Activated CD8-positive, alpha-beta memory T cell treated with anti-CD3 and anti-CD28 coated beads, Interleukin-2, amount 50 U/mL, for 1 hour (primary cell): Measurements from ENCODE around the gene RND3.

Experiments used
- DNase-seq: peaks from one replicate; pipeline ENCODE4 v3.0.0-alpha.2; 2020; ENCODE audit errors: extremely low read depth

Gene RND3

DNA sequence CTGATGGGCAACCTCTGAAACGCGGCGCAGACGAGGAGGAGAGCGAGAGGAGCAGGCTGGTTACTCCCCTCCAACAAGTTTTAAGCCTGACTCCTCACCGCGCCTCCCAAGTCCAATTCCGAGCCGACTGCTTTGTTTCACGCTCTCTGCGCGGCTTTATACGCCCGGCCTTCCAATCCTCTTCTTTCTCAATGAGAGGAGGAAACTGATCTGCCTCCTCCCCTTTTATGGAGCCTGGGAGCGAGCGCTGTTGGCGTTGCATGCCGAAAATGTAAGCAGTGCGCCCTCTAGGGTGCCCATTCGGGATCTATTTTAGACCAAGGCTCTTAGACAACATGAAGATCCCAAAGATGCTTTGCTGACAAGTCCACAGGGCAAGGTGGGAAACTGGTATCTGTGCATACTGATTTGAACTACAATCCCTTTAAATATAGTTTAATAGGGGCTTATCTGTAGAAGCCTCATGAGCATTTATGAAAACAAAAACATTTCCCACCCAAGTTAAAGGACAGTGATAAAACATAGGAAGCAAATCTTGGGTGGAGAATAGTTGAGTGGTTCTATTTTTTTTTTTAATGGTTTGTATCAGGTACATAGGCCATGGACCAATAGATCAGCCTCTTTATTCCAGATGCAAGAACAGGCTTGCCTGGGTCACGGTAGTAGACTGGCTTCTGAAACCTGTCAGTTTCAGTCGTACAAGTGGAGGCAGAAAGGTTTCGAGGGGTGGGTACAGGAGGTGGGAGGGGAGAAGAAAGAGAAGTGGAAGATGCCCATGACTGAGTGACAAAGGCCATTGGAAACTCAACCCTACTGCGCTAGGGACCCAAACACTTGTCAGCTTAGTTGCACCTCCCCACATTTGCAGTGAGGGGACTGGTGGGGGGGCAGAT, at the start of gene RND3:
TSS of gene RND3 (minus strand) at position 131 of the 893 bp plus-strand sequence. CDS start 250 bp downstream, outside the sequence.
- no peak for DNase-seq

DNA sequence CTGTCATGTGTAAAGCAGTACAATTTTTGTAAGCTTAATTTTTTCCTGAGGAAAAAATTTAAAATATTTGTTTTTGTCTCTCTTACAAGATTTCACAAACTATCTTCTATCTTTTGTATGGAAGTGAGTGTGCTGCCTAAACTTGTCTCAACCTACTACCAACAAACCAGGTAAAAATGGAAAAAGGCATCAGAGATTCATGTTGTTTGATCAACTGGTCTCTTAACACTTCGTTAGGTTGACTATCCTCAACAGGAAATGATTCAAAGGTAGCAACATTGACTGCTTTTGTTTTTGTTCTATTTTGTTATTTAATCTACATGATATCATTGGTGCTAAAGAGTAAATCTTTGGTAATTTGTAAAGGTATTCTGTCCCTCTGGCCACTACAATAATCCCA, 47.7 kb upstream of the RND3 start:
- no peak for DNase-seq

DNA sequence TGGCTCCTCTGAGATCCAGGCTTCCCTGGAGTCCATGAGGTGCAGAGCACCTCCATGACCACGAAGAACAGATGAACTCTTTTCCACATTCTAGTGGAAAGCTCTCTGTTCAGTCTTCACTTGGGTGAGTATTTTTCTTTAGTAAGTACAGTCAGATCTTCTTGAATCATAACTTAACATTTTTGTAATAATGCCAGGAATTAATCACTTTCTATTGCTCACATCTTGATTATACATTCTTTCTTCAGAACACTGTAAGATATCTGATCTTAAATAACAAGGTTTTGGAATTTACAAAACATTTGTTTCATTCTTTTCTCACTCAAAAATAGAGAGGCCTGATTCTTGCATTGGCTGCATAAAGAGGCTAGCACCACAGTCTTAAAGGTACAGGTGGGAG, 45.4 kb upstream of the RND3 start:
- no peak for DNase-seq

DNA sequence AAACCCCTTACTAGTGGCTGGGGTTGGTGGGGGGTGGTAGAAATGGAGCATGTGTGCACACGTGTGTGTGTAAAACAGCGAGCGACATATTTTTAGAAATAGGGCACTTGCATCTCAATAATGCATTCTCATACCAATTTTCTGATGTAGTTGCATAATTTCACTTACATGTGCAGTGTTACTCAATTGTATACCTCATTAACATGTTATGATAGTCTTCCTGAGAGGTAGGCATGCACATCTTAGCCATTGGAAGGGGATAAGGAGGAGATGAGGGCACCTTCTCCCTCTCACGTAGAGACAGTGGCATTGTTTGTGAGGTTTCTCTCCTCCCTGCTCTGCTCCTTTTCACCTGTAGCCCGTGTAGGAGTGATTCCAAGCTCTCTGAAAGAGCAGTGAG, 44.6 kb upstream of the RND3 start:
- DNase-seq: no peak

DNA sequence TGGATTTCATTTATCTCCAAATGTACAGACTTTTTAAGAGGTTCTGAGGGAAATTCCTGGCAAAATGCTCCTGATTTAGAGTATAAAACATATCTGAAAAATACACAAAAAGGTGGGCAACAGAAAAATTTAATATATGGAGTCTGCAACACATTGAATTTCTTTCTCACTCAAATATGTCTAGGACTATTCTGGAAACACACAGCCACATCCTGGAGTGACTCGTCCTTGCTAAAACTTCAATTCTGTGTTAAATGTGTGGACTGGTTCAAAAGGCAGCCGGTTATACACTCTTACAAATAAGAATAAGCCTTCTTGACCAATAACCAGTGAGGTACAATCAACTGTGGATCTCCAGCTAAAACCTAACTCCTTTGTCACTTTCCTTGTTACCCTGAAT, 44.1 kb upstream of the RND3 start:
- no peak for DNase-seq

GRCh38 chr2:150530168-150530567, 42.7 kb upstream of the RND3 start:
- no peak for DNase-seq

DNA sequence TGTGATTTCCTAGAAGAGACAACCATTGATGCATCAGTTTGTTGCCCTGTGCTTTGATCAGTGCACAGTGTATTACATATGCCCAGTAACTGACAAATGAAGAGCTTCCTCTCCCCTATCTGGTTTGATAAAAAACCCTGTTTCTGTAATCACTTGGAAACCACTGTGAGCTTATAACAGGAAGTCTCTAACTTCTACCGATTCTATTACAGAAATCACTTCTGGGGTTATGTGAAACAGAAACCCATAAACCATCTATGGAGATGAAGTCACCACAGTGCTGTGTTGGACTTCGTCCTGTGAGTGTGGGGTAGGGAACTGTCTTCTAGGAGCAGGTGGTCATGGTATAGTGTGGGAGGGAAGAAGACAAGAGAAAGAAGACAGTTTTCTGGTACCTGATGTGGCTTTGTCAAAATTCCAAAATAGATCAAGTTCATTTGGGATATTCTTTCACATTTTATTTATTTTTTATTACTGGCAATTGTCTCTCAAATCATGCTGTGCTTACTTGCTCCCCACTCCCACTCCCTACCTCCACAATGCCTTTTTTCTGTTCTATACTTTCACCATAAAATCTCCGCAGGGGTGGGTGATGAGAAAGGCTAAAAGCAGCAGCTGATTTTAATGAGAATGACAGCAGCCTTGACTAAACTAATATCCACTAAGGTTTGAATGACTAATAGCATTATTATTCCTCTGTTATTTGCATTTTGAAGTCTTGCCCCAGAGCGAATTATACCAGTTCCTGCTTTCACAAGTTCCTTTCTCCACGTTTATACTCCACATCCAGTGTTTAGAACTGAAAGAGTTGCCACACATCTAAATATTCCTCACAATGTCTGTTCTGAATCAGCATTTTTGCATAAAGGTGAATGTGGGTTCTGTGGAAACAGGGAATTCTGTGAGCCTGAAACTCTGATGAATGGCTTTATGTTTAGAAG, 41.7 kb upstream of the RND3 start:
- DNase-seq: no peak

- DNase-seq: no peak
Measured at GRCh38 chr2:150526827-150527226, 39.4 kb upstream of the RND3 start.

- no peak for DNase-seq
Measured at GRCh38 chr2:150526006-150526405, 38.5 kb upstream of the RND3 start.

GRCh38 chr2:150522269-150522668, 34.8 kb upstream of the RND3 start:
- DNase-seq: no peak

- no peak for DNase-seq
Measured at GRCh38 chr2:150520887-150521664, 33.6 kb upstream of the RND3 start.

DNA sequence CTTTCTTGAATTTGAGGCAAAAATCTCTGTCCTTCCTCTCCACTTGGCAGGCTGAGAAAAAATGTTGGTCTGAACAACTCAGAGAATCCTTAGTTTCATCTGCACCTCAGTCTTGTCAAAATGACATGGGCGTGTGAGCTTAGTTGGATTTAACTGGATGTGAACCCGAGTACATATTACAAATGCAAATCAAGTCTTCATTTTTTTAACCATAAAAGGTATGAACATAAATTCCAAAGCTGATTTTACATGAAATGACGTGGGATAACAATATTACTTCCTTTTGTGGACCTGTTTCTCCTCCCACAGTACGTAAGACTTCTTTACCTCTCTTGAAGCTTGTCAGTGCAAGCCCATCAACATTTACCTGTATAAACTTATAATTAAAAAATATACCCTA, 32.6 kb upstream of the RND3 start:
- no peak for DNase-seq

DNA sequence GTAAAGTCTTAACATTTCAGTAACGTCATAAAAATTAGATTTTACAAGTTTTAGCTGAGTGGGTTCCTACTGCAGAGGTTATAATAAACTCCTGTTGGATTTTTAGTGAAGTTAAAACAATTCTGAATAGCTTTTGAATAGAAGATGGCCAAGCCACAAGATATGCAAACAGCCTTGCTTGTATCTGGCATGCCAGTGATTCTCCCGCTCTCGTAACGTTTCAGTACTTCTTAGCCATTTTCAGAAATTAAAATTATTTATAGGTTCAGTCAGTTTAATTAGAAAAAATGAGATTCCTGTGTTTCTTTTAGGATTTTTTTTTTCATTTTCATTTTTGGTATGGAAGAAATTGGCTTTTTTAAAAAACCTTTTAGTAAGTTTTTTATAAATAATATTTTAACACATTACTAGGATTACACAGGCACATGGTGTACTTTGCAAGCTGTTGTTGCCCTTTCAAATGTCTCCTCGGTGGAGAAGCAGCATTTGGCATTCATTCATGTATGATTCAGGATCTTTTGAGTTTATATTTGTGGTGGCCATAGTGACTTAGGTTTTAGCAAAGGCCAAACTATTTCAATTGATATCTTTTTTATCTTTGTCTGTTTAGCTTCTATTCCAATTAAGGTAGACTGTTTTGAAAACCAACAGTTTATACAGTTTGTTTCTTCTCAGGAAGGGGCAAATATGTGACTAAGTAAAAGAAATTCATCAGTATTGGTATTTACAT, 30.6 kb upstream of the RND3 start:
- no peak for DNase-seq

- no peak for DNase-seq
Measured at GRCh38 chr2:150513647-150514046, 26.2 kb upstream of the RND3 start.

DNA sequence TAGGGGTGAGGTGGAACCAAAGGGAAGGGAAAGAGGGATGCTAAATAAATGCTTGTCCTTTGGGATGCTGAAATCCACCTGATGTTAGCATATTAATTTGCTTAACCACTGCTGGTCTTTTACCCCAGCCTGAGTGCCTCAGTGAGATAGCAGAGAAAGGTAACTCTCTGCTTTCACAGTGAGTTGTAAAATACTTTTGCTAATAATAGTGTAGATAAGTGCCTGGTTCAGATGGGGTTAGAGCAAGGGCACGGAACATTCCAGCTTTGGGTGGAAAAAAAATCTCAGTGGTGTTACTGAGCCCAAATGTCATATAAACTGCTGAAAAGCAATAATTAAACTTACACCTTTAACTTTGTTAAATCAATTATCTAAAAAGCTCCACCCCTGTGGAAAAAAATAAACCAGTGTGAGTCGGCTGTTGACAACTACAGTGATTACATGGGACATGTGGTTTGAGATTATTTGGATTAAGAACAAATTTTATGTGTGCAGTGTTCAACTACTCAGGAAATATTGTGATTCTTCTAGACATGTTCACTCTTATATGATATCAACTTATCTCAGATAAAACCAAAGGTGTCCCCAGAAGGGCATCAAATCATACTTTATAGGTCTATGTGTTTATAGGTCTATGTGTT, 21.1 kb upstream of the RND3 start:
- DNase-seq: no peak

DNA sequence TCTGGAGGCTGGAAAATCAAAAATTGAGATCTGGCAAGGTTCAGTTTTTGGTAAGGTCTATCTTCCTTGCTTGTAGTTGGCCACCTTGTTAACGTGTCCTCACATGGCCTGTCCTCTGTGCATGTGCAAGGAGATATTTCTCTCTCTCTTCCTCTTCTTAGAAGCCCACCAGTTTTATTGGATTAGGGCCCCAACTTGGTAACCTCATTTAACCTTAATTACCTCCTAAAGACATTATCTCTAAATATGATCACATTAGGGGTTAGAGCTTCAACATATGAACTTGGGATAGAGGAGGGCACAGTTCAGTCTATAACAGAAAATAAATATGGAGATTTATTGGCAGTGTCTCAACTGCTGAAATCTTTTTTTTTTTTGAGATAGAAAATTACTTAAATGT, 19.6 kb upstream of the RND3 start:
- DNase-seq: no peak

- DNase-seq: no peak
Measured at GRCh38 chr2:150505178-150505577, 17.7 kb upstream of the RND3 start.

DNA sequence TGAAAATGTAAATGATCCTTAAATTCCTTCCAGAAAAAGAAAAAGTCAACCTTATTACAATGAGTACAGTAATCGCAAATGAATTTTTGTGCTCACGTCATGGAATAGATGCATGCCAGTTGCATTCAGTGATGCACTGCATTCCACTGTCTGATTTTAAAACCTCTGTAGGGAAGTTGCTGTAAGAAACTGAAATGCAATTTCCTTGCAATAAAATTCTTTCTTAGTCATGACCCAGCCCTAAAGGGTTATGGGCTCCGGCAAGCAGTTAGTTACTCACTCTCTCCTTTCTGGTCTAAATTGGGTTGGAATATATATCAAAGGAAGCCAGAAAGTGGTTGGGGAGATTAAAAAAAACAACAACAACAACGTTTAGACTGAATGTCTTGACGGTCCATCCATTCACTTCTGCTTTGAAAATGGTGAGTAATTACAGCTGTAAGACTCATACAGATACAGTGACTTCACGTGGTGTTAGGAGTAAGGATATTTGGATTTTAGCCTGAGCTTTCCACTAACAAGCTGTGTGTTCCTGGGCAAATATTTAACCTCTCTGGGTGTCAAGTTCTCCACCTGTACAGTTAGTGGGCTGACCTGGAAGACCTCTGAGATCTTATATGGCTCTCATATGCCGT, 8.6 kb upstream of the RND3 start:
- DNase-seq: no peak

- no peak for DNase-seq
Measured at GRCh38 chr2:150495001-150495400, 7.5 kb upstream of the RND3 start.

DNA sequence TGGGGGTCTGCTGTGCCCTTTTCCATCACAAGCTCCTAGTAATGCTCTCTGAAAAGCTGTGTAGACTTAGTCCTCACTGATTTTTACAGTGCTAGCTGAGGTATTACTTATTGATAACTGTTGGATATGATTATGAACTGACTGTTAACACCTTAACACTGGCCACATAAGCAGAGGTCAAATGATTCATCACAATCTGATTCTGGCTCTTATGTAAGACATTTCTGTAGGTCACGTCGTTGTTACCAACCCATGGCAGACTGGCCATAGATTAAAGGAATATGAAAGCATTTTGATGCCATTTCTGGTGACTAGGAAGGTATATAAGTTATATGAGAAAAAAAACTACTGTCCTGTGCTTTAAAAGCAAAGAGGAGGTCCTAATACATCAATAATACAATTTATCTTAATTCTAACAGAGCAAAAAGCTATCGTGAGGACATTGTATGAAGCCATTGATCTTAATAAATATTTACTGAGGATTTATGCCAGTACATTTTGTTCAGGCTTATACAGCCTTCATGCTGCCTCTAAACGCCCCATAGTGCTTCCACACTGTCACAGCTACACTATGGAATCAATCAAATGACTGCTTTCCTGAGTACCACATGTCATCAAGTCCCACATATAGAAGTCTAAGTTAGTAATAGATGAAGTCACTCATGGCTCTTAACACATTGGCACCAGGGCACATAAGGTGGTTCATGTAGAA, 6.9 kb upstream of the RND3 start:
- no peak for DNase-seq
